GM10266 (cell line): ENCODE results near the gene CSHL1.
"Not testable (repeated sequence)": the region's sequence is repeated elsewhere in the genome, so short reads cannot be mapped to it uniquely, and the experiment has no call there.

Experiments used
- DNase-seq: peaks from one replicate; pipeline ENCODE4 v3.0.0; 2012; ENCODE audit errors: extremely low spot score
- CTCF ChIP-seq: IDR thresholded peaks from 2 replicates; pipeline ENCODE4 v1.5.1; 2012; ENCODE audit warnings: mild to moderate bottlenecking, low read depth; ENCODE audit not compliant: control insufficient read depth, insufficient read depth; ENCODE audit errors: missing control alignments

CSHL1 gene

DNA sequence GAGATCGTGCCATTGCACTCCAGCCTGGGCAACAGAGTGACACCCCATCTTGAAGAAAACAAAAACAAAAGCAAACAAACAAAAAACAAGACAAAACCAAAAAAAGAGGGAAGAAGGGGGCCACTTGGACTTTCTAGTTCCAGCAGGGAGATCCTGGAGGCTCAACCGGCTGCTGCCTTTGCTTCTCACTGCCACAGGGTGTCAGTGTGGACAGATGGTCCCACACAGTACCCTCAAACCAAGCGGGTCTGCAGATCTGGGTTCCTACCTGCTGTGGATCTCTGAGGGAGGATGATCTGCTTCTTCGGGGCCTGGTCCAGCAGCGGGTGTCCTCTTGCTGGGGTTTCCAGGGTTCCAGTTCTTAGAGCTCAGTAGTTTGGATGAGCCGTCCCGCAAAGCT, 44.4 kb downstream of the CSHL1 start:
- peak; percentile 14 for TF ChIP-seq CTCF

More for the DNA sequence above, 44.4 kb downstream of the CSHL1 start:
- not testable (repeated sequence) for DNase-seq
